GM19240 (cell line): ENCODE measurements around the gene MYH10.
"Not testable (repeated sequence)": the region's sequence is repeated elsewhere in the genome, so short reads cannot be mapped to it uniquely, and the experiment has no call there.

ENCODE experiments used
- DNase-seq: peaks from one replicate; pipeline ENCODE4 v3.0.0; 2011; ENCODE audit warnings: low spot score; ENCODE audit not compliant: insufficient read length

MYH10 gene

GRCh38 chr17:8557176-8557806 lies 73.2 kb downstream of the MYH10 start:
- no peak for DNase-seq

DNA sequence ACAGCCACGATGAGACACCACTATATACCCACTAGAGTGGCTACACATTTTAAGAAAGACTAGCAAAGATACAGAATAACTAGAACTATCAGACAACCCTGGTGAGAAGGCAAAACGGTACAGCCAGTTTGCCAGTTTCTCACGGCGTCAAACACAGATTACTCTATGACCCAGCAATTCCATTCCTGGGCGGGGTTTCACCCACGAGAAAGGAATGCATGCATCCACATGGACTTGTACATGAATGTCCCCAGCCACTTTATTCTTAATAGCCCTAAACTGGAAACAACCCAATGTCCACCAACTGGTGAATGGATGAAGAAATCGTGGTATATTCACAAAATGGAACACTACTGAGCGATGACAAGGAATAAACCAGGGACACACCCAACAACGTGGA lies 74.5 kb downstream of the MYH10 start:
- no peak for DNase-seq

DNA sequence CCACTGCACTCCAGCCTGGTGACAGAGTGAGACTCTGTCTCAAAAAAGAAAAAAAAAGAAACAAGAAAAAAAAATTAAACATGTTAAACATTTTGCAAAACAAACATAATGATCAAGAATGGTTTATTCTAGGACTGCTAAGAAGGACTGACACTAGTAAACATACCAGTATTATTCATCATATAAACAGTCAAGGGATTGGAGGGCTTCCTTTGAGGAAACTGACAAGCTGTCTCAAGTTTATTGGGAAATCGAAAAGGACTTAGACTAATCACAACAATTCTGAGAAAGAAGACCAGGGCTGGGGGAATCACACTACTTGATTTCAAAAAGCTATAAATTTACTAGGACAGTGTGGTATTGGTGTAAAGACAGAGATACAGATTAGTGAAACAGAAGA lies 75.5 kb downstream of the MYH10 start:
- DNase-seq: no peak

GRCh38 chr17:8552577-8553320 lies 77.8 kb downstream of the MYH10 start:
- DNase-seq: no peak

- no peak for DNase-seq
Measured at GRCh38 chr17:8542599-8543502, 87.7 kb downstream of the MYH10 start.

DNA sequence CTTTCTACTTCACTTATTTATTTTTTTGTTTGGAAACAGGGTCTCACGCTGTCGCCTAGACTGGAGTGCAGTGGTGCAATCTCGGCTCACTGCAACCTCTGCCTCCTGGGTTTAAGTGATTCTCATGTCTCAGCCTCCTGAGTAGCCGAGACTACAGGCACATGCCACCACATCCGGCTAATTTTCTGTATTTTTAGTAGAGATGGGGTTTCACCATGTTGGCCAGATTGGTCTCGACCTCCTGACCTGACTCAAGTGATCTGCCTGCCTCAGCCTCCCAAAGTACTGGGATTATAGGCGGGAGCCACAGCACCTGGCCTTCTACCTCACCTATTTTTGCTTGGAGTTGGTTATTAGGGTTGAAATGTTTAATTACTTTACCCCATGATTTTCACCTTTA lies 90.5 kb downstream of the MYH10 start:
- DNase-seq: not testable (repeated sequence)

GRCh38 chr17:8537734-8538133 lies 92.8 kb downstream of the MYH10 start:
- no peak for DNase-seq

- DNase-seq: no peak
Measured at GRCh38 chr17:8534498-8535188, 95.9 kb downstream of the MYH10 start.

DNA sequence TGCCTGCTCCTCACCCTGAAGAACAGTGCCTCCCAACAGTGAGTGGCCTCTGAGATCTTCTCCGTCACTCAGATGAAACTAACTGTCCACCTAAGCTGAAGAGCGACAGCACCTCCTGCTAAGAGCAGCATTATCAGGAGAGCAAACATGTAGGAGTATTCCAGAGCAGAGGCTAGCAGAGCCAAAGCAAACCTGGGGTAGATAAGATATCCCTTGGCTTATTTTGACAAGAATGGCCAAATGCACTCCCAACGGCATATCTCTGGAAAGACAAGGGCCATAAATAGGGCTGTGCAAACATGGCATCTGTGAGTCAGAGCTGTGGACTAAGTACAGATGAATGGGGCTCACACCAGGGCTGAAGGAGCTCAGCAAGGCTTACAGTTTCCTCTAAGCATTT lies 98.5 kb downstream of the MYH10 start:
- no peak for DNase-seq

DNA sequence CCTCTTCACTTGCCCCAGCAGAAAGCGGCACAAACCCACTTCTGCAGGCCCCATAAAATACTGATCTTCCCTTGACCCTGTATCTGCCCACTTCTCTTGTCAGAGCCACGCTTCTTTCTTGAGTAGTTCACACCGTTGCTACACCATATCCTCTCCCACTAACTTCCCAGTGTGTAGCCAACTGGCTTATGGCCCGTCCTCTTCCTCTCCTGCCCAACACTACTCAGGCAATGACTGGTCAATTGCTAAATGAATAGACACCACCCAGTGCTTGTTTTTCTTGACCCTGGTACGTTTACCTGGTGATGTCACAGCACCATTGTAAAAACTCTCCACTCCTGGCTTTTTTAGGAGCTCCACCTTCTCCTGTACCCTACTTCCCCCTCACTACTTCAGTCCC lies 107.9 kb downstream of the MYH10 start:
- DNase-seq: no peak

GRCh38 chr17:8520981-8521380 lies 109.5 kb downstream of the MYH10 start:
- no peak for DNase-seq

DNA sequence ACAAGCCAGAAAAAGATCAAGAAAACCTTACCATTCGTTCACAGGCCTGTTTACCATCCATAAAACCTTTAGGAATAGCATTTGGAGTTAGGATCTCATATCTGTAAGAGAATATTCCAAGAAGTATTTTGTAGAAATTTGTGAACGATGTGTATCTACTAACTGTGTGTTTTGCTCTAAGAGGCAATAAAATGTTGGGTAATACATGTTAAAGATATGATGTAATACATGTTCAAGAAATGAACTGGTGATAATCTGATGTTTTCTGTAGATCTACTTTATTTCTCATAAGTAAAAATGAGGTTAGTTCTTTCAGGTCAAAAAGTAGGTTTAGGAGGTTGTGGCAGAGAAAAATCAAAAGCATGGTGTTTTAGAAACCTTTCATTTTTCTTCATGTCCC lies 111.7 kb downstream of the MYH10 start:
- DNase-seq: no peak

DNA sequence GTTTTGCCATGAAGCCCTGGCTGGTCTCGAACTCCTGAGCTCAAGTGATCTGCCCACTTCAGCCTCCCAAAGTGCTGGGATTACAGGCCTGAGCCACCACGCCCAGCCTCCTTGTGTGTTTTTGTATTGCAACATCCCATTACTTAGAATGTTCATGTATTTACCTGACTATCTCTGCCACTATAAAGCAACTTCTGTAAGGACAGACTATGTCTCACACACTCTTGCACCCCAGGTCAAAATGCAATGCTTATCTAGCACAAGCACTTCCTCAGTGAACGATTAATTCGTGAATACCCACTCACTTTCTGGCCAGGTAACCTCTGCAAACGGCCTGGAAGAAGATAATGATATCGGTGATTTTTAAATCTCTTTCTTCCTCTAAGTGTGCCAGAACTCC lies 112.2 kb downstream of the MYH10 start:
- DNase-seq: no peak

- no peak for DNase-seq
Measured at GRCh38 chr17:8514801-8515200, 115.7 kb downstream of the MYH10 start.

DNA sequence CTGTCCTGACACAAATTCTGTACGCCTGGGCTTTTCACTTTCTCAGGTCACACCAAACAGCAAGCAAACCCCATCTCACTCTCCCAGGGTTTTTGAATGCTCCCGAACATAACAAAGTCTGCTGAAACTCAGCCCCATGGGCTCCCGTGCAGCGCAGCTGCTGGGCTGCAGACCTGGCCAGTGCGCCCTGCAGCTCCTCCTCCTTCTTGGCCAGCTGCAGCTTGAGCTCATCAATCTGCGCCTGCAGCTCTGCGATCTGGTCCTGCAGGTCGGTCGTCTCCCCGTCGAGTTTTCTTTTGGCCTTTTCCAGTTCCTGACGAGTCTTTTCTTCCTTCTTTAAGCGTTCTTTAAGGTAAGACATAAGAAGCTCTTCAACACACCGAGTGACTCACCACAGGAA lies 124.4 kb downstream of the MYH10 start:
- no peak for DNase-seq

- DNase-seq: no peak
Measured at GRCh38 chr17:8504460-8505207, 125.9 kb downstream of the MYH10 start.

GRCh38 chr17:8503807-8504206 lies 126.7 kb downstream of the MYH10 start:
- DNase-seq: no peak

- no peak for DNase-seq
Measured at GRCh38 chr17:8503368-8503767, 127.2 kb downstream of the MYH10 start.

DNA sequence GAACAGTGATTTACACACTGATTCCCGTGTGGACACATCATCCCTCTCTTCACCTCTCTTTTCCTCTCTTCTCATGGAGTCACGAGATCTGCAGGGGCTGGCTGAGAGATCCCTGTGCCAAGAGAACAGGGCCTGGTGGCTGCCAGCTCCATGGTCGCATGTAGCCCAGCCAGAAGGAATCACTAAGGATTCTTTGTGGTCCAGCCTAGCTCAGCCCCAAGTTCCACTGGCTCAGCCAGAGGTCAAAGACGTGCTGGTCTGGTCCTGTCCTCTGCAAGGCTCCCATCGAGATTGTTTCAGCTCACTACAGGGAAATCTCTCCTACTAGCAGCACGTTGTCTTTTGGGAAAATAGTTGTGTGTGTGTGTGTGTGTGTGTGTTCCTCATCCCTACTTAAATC lies 128.4 kb downstream of the MYH10 start:
- DNase-seq: no peak

DNA sequence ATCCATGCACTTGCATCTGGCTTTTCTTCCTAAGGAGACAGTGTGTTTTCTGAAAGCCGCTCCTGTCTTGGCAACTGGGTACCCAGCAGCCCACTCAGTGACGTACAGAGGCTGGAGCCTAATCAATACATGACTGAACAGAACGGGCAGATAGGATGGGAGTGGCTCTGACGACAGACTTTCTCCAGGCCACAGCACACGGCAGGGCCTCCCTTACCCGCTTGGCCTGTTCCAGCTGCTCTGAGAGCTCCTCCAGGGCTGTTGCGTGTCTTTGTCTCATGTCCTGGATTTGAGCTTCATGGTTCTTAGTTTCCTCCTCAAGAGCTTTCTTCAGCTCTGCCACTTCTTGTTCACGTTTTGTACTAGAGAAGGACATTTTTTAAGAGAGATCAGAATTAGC lies 129.9 kb downstream of the MYH10 start:
- DNase-seq: no peak

DNA sequence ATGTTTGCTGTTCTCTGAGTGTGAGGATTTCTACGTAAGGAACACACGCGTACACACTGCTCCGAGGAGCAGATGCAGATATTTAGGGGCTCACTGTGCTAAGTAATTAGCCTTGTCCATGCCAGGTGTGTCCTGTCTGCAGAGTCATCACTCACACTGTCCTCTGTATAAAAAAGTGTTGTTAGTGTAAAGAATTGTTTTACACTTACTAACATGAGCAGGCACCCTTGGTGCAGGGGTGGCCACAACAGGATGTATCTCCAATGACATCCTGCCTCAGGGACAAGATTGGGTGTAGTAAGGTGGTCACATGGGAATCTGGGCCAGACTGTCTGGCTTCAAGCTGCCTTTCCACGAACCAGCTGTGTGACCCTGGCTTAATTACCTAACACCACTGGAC lies 130.9 kb downstream of the MYH10 start:
- DNase-seq: no peak
